GM23338 (cell line): ENCODE measurements around the gene MCFD2. TPM values are rescaled to one million over a fixed set of nuclear protein-coding genes. Genes with fewer than 3 reads are reported as not detected.

Experiments used
- ATAC-seq: fragments of 200-7000 bp; cut with Tn5 transposase; 3 replicates; pipeline ENCODE4 v1.9.1; 2020
- DNase-seq: peaks from one replicate; pipeline ENCODE4 v3.0.0-alpha.2; 2015; ENCODE audit warnings: low spot score
- H2AFZ ChIP-seq: fragments of 200-600 bp; sonication (generic); 2 replicates; pipeline ENCODE4 v1.8.0; 2016; ENCODE audit warnings: antibody characterized with exemption, mild to moderate bottlenecking, moderate library complexity
- H3F3A ChIP-seq: fragments of 200-600 bp; sonication (generic); replicated peaks from 2 replicates; pipeline ENCODE4 v1.8.0; 2017; ENCODE audit warnings: antibody characterized with exemption, mixed run types, low read depth
- H3K27ac ChIP-seq: fragments of 200-600 bp; sonication (generic); 2 replicates; pipeline ENCODE4 v1.6.1; 2016; ENCODE audit warnings: low read depth
- H3K27me3 ChIP-seq: fragments of 200-600 bp; sonication (generic); 2 replicates; pipeline ENCODE4 v1.8.0; 2016; ENCODE audit warnings: mild to moderate bottlenecking, mixed run types, moderate library complexity; ENCODE audit not compliant: insufficient read depth
- H3K36me3 ChIP-seq: fragments of 200-600 bp; sonication (generic); 2 replicates; pipeline ENCODE4 v1.8.0; 2016; ENCODE audit warnings: mild to moderate bottlenecking; ENCODE audit not compliant: insufficient read depth
- H3K4me1 ChIP-seq: fragments of 200-600 bp; sonication (generic); 2 replicates; pipeline ENCODE4 v1.8.0; 2016; ENCODE audit warnings: mild to moderate bottlenecking, moderate library complexity; ENCODE audit not compliant: insufficient read depth
- H3K4me2 ChIP-seq: fragments of 200-600 bp; sonication (generic); 2 replicates; pipeline ENCODE4 v1.7.1; 2017; ENCODE audit warnings: mixed run types
- H3K4me3 ChIP-seq: fragments of 200-600 bp; sonication (generic); 2 replicates; pipeline ENCODE4 v1.6.1; 2016; ENCODE audit warnings: mixed run types
- H3K79me2 ChIP-seq: fragments of 200-600 bp; sonication (generic); replicated peaks from 2 replicates; pipeline ENCODE4 v1.8.0; 2017; ENCODE audit warnings: mild to moderate bottlenecking; ENCODE audit not compliant: insufficient read depth
- H3K9me2 ChIP-seq: fragments of 200-600 bp; sonication (generic); 2 replicates; pipeline ENCODE4 v1.8.0; 2017; ENCODE audit not compliant: insufficient read depth
- H4K20me1 ChIP-seq: fragments of 200-600 bp; sonication (generic); replicated peaks from 2 replicates; pipeline ENCODE4 v1.8.0; 2017; ENCODE audit warnings: mild to moderate bottlenecking; ENCODE audit not compliant: insufficient read depth
- H3K27ac Mint-ChIP-seq: 2 replicates; pipeline ENCODE4 v1.8.0; 2020; ENCODE audit warnings: inconsistent platforms, mild to moderate bottlenecking, moderate library complexity, mixed read lengths
- H3K27me3 Mint-ChIP-seq: 3 replicates; pipeline ENCODE4 v1.8.0; 2022; ENCODE audit warnings: low read depth, mild to moderate bottlenecking, moderate library complexity, mixed read lengths, inconsistent platforms; ENCODE audit not compliant: insufficient read depth, poor library complexity
- H3K36me3 Mint-ChIP-seq: 3 replicates; pipeline ENCODE4 v1.8.0; 2021; ENCODE audit warnings: low read depth, mild to moderate bottlenecking, inconsistent platforms, moderate library complexity, mixed read lengths
- H3K4me1 Mint-ChIP-seq: 3 replicates; pipeline ENCODE4 v1.8.0; 2020; ENCODE audit warnings: mild to moderate bottlenecking, inconsistent platforms, mixed read lengths
- H3K4me3 Mint-ChIP-seq: 3 replicates; pipeline ENCODE4 v1.8.0; 2021; ENCODE audit warnings: moderate library complexity, mild to moderate bottlenecking, inconsistent platforms, mixed read lengths
- H3K9me3 Mint-ChIP-seq: 3 replicates; pipeline ENCODE4 v1.8.0; 2020; ENCODE audit warnings: moderate library complexity, mild to moderate bottlenecking, inconsistent platforms, mixed read lengths
- EZH2 ChIP-seq: fragments of 200-600 bp; sonication (generic); IDR thresholded peaks from one replicate; pipeline ENCODE4 v1.8.0; 2017; ENCODE audit warnings: antibody characterized with exemption, mild to moderate bottlenecking, low read depth; ENCODE audit not compliant: unreplicated experiment
- EZH2phosphoT487 ChIP-seq: fragments of 200-600 bp; sonication (generic); IDR thresholded peaks from one replicate; pipeline ENCODE4 v1.8.1; 2018; ENCODE audit warnings: antibody characterized with exemption; ENCODE audit not compliant: unreplicated experiment
- NANOG ChIP-seq: IDR thresholded peaks from 2 replicates; pipeline ENCODE4 v1.6.1; 2016; ENCODE audit warnings: antibody characterized with exemption, borderline replicate concordance
- POLR2AphosphoS5 ChIP-seq: IDR thresholded peaks from 2 replicates; pipeline ENCODE4 v1.6.1; 2016; ENCODE audit warnings: antibody characterized with exemption, low read depth
- REST ChIP-seq: IDR thresholded peaks from one replicate; pipeline ENCODE4 v1.6.1; 2018; ENCODE audit warnings: antibody characterized with exemption; ENCODE audit not compliant: unreplicated experiment
- ZNF114 ChIP-seq: fragments of 250-450 bp; sonication (Bioruptor Pico); IDR thresholded peaks from 2 replicates; pipeline ENCODE4 v1.5.0; 2020; ENCODE audit warnings: mild to moderate bottlenecking, moderate library complexity
- ZNF331 ChIP-seq: fragments of 250-450 bp; sonication (Bioruptor Pico); IDR thresholded peaks from 2 replicates; pipeline ENCODE4 v1.5.0; 2020; ENCODE audit warnings: low read depth, mild to moderate bottlenecking, moderate library complexity
- ZNF462 ChIP-seq: fragments of 250-450 bp; sonication (Bioruptor Pico); IDR thresholded peaks from 2 replicates; pipeline ENCODE4 v1.5.0; 2020; ENCODE audit warnings: mild to moderate bottlenecking, moderate library complexity
- polyA plus RNA-seq: library from polyadenylated mRNA; unstranded; fragments of >200 nt; fragmentation: Nextera tagmentation; extraction: Ambion mirVana; gene quantifications from 2 replicates; pipeline ENCODE4 v1.2.1, GENCODE V29; 2016
- total RNA-seq: library from RNA; depleted of rRNA; stranded (reverse); fragments of >200 nt; shearing (Covaris generic); gene quantifications from 2 replicates; pipeline ENCODE4 v1.2.3, GENCODE V29; 2014
- TF ChIP-seq, protein P1 (sequence below): IDR thresholded peaks from 2 replicates; pipeline ENCODE4 v1.6.1; 2016; ENCODE audit warnings: antibody characterized with exemption
- TF ChIP-seq, protein P2 (sequence below), 2 experiments: fragments of 200-600 bp in 1 of 2; sonication (generic) in 1 of 2; conservative IDR thresholded peaks; 2 replicates each; pipeline versions ENCODE4 v1.5.1 to v1.6.1; 2016 to 2017; ENCODE audit warnings: antibody characterized with exemption in 2 of 2, low read depth in 2 of 2, mild to moderate bottlenecking in 2 of 2, moderate library complexity in 1 of 2

The MCFD2 gene
- total and polyA plus RNA-seq, 2 experiments from 2014 or later: 55.1 to 91.9 TPM

DNA sequence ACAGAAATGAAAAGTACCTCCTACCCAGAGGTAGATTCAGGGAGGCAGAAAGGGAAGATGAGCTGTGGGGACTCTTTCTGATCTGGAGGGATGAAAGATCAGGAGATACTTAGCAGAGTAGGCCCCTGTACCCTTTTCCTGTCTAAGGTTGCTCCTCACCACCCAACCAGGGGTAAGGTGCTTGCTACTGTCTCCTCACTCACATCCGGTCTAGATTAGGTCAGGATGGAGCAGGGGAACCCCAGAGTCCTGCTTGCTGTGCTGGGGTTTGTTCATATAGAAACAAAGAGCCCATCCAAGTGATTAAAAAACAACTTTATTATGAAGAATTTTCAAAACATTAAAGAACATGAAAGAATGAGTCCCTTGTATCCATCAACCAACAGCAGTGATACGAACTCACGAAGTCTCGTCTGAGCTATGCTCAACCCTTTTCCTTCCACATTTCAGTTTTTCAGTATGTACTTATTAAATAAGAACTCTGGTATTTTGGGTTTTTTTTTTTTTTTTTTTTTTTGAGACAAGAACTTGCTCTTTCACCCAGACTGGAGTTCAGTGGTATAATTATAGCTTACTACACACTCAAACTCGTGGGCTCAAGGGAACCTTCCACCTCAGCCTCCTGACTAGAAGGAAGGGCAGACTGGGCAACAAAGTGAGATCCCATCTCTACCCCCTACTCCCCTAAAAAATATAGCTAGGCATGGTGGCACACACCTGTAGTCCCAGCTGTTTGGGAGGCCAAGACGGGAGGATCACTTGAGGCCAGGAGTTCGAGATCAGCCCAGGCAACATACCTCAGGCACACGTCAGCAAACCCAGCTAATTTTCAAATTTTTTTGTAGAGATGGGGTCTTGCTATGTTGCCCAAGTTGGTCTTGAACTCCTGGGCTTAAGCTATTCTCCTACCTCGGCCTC, 28.5 kb upstream of the MCFD2 start:
- Histone ChIP-seq H3K9me2 (no peaks in the 10 kb centered on the region), H3F3A (0 out of 2 replicates have a peak, but pooled peaks cover 10% of the 10 kb centered on the region), H3K27ac (no peak overlapping the region), H3K36me3 (no peaks in the 10 kb centered on the region), H2AFZ (no peak overlapping the region), H4K20me1 (no peaks in the 10 kb centered on the region; the same call in none of the 2 replicates), H3K4me3 (no peak overlapping the region), H3K4me1 (peaks cover 18% of the 10 kb centered on the region), H3K27me3 (peaks cover 17% of the 10 kb centered on the region), H3K4me2 (no peak overlapping the region), H3K79me2 (peaks cover 43% of the 10 kb centered on the region)
- no peak for DNase-seq
- Mint-ChIP-seq H3K4me3 (no peak overlapping the region), H3K27me3 (peaks cover 25% of the 10 kb centered on the region), H3K36me3 (no peaks in the 10 kb centered on the region; the same call in 1 of the 3 replicates), H3K4me1 (peaks cover 35% of the 10 kb centered on the region), H3K9me3 (no peaks in the 10 kb centered on the region), H3K27ac (no peak overlapping the region)
- TF ChIP-seq, protein P1, sequence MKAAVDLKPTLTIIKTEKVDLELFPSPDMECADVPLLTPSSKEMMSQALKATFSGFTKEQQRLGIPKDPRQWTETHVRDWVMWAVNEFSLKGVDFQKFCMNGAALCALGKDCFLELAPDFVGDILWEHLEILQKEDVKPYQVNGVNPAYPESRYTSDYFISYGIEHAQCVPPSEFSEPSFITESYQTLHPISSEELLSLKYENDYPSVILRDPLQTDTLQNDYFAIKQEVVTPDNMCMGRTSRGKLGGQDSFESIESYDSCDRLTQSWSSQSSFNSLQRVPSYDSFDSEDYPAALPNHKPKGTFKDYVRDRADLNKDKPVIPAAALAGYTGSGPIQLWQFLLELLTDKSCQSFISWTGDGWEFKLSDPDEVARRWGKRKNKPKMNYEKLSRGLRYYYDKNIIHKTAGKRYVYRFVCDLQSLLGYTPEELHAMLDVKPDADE: no peak
- TF ChIP-seq, protein P2, sequence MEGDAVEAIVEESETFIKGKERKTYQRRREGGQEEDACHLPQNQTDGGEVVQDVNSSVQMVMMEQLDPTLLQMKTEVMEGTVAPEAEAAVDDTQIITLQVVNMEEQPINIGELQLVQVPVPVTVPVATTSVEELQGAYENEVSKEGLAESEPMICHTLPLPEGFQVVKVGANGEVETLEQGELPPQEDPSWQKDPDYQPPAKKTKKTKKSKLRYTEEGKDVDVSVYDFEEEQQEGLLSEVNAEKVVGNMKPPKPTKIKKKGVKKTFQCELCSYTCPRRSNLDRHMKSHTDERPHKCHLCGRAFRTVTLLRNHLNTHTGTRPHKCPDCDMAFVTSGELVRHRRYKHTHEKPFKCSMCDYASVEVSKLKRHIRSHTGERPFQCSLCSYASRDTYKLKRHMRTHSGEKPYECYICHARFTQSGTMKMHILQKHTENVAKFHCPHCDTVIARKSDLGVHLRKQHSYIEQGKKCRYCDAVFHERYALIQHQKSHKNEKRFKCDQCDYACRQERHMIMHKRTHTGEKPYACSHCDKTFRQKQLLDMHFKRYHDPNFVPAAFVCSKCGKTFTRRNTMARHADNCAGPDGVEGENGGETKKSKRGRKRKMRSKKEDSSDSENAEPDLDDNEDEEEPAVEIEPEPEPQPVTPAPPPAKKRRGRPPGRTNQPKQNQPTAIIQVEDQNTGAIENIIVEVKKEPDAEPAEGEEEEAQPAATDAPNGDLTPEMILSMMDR (conservative IDR thresholded peaks at IDR 0.05; ENCODE audit: low read depth in 2 of 2): no peak
- TF ChIP-seq ZNF331 (CRISPR knock-in tag) (no peak), EZH2 (no peak), REST (no peak), NANOG (no peak), EZH2phosphoT487 (no peak), POLR2AphosphoS5 (no peak), ZNF114 (no peak), ZNF462 (CRISPR knock-in tag) (no peak)
- ATAC-seq: no peak
